Epithelial cell of prostate (primary cell): ENCODE measurements around the gene MINPP1.
A peak's percentile ranks its signal among the peaks of the same experiment; 100 is the strongest.

Source experiments
- DNase-seq: peaks from one replicate; pipeline ENCODE4 v3.0.0-alpha.2; 2011; ENCODE audit warnings: low read depth, low spot score
- H3K27ac ChIP-seq: fragments of 450-650 bp; 2 replicates; pipeline ENCODE4 v1.5.1; 2017; ENCODE audit warnings: mild to moderate bottlenecking

The MINPP1 gene

DNA sequence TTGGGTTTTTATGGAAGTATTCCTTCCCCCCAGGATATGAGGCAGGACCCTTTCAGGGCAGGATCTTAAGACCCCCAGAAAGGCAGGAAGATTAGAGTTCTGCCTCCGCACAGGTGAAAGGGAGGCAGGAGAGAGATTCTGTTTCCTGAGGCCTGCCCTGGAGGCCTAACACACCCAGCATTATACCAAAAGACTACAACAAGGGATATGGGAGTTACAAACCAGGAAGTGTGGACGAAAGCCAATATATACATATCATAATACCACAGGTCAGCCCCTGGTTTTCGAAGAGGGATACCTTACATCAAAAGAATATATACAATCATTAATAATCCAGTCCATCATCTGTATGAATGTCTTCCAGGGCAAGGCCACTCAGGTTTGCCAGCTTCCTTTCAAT lies 14.2 kb downstream of the MINPP1 start:
- no peak for DNase-seq
- no peak overlapping the region for H3K27ac ChIP-seq

DNA sequence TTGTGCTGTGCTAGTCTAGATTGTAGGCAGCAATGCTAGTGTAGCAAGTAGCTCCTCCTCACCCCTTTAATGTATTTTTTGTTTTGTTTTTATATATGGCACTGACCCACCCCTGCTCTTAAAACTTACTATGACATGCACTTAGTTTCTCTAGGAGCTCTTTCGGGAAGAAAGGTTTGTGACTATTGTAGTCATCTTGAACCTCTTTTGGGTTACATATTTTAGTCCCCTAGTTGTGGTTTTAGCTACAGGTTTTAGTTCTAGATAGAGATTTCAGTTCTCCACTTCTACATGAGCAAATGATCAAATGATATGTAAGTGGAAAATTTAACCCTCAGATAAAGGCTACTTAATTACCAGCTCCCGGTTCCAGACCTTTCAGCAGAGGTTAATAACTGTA lies 14.9 kb downstream of the MINPP1 start:
- no peak overlapping the region for H3K27ac ChIP-seq
- DNase-seq = no peak

DNA sequence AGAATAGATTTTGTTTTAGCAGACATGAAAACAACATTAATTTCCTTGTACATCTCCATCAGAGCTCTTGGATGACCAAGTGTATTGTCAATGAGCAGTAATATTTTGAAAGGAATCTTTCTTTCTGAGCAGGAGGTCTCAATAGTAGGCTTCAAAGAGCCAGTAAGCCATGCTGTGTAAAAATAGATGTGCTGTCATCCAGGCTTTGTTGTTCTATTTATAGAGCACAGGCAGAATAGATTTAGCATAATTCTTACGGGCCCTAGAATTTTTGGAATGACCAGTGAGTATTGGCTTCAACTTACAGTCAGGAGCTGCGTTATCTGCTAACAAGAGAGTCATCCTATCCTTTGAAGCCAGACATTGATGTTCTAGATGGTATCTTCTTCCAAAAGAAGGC lies 19.0 kb downstream of the MINPP1 start:
- no peak for DNase-seq
- no peak overlapping the region for H3K27ac ChIP-seq

DNA sequence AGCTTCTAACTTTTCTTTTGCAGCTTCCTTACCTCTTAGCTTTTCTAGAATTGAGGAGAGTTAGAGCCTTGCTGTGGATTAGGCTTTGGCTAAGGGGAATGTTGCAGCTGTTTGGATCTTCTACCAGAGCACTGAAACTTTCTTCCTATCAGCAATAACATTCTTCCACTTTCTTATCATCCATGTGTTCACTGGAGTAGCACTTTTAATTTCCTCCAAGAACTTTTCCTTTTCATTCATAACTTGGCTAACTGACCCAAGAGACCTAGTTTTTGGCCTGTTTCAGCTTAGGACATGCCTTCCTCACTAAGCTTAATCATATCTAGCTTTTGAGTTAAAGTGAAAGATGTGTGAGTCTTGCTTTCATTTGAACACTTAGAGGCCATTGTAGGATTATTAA lies 19.6 kb downstream of the MINPP1 start:
- DNase-seq = no peak
- H3K27ac ChIP-seq = no peak overlapping the region

DNA sequence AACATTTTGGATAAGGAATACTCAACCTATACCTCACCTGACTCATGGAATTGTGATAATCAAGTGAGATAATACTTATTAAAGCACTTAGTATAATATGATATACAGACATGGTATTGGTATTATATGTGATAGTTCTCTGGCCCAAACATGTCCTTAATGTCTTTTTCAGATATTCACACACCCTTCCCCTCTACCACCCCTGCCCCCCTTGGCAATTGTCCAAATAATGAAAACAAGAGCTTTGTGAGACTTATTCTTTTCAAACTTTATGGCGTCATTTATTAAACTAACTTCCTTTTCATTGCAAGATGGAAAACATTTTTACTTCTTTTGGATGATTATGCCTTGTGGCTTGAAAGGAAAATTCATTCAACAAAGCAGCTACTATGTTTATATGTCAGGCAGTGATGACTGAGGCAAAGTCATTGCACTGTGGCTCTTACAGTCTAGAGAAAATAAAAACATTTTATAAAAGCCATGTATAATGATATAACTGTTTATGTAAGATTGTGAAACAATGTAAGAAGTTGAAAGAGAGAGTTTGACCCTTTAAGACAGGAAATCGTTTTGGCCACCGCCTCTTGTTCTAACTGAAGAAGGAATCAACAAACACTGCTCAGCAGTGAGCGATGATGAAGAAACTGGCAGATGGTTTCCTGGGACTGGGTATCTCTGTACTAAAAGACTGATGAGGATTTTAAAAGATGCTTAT lies 27.4 kb downstream of the MINPP1 start:
- no peak overlapping the region for H3K27ac ChIP-seq
- DNase-seq = no peak

DNA sequence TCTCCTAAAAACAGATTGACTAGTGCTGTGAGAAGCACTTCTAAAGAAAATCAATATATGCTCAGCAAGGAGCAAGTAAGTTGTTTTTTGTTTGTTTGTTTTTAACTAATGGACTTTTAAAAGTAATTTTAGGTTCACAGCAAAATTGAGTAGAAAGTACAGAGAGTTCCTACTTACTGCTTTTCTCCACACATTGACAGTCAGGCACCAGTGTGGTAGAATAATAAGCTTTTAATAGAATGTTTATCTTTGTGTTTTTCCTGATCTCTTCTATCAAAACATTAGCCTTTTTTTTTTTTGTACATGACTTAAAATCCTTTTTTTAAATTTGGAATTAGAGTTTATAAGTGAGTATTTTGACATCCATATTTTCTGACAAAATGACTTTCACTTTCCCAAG lies 28.0 kb downstream of the MINPP1 start:
- DNase-seq = no peak
- H3K27ac ChIP-seq = no peak overlapping the region

DNA sequence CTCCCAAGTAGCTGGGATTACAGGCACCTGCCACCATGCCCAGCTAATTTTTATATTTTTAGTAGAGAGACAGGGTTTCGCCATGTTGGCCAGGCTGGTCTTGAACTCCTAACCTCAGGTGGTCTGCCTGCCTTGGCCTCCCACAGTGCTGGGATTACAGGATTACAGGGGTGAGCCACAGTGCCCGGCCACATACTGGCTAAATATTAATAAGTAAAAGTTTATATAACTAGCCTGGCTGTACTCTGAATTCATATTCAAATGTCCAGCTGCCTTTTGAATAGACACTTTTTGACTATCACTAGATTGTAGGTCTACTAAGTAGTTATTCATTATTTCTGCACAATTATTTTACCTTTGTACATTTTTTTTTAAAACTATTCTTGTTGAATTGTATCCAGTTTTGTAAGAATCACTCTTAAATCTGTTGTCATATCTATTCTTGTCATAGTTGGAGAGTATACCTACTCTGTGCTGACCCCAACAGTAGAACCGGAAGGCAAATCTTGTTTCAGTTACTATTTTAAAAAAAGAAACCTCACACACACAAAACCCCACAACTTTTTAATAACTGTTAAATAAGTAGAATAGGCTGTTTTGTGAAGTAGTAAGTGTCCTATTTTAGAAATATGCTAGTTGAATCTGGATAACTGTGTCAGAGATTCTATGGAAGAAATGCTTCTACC lies 29.6 kb downstream of the MINPP1 start:
- no peak overlapping the region for H3K27ac ChIP-seq
- no peak for DNase-seq

DNA sequence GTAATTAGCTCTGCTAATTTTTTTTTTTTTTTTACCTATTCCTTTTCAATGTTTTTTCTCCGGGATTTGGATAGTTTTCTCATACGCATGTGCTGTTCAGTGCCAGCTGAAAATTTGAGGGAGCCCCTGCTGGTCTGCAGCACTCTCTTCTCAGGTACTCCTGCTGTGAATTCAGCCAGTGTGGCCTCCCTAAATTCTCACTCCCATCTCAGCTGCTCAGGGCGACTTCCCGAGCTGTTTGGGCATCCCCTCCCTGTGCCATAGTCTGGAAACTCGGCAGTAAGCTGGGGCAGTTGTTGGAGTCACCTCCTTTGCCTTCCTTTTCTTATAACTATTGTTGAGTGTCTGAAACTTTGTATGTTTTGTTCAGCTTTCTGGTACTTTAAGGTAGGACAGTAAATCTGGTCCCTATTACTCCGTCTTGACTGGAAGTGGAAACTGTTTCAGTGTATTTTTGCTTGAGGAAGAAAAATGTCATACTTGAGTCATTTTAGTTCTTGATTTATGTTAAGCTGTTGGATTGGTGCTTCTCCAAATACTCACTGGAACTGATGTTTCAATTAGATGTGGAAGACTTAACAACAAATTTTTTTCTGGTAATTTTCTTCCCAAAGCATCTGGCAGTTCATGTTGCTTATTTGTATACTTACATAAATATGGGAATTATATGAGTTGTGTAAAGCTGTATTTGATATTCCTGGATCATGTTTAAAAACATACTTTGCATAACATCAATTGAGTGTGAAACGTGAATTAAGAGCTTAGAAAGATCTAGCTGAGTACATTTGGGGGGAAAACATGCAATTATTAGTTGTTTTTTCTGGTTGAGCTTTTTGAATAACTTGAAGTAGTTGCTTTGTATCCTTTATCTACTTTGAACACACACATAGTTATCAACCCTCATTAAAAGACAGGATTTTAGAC lies 33.7 kb downstream of the MINPP1 start:
- DNase-seq = no peak
- H3K27ac ChIP-seq = no peak overlapping the region

DNA sequence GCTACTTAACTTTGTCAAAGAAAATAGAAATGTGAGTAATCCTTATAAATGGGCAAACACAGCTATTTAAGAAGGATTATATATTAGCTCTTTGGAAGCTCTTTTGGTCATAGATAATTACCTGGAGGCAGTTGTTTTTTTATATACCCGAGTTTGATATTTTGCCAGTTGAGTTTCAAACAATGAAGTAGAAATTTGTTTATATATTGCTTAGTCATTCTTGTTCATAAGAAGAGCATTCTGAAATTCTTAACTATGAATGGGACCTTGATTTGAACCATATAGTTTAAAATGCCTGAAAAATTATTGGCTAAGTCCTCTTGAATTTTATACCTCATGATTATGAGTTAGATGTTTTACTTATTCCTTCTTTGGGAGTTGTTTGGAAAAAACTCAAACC lies 36.4 kb downstream of the MINPP1 start:
- H3K27ac ChIP-seq = no peak overlapping the region
- no peak for DNase-seq

DNA sequence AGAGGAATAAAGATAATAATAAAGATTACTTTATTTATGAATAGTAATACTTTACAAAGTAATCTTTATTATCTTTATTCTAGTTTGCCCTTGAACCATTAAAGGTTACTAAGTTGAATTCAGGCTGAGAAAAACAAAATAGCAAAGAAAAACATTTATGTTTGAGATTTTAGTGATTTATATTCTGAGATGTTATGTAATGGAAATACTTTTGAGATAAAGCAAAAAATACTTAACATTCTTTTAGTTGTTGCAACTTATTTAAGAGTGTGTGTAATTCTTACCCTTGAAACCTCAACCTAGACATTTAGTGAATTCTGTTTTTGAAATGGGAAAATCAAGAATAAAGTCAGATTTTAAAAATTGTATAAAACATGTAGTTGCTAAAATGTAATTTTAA lies 40.0 kb downstream of the MINPP1 start:
- no peak overlapping the region for H3K27ac ChIP-seq
- DNase-seq = no peak

DNA sequence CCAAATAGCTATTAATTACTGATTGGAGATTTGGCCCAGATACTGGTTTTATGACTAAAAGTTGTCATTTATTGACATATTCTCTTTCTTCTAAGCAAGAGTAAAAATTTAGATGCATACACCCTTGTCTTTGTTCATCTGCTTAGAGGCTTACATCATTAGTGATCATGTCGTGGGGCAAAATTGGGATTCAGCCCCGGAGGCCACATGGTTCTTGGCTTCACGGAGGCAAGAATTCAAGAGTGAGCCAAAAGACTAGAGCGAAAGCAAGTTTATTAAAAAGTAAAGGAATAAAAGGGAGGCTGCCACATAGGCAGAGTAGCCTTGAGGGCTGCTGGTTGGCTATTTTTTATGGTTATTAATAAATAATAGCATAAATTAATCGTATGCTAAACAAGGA lies 41.1 kb downstream of the MINPP1 start:
- no peak for DNase-seq
- no peak overlapping the region for H3K27ac ChIP-seq

DNA sequence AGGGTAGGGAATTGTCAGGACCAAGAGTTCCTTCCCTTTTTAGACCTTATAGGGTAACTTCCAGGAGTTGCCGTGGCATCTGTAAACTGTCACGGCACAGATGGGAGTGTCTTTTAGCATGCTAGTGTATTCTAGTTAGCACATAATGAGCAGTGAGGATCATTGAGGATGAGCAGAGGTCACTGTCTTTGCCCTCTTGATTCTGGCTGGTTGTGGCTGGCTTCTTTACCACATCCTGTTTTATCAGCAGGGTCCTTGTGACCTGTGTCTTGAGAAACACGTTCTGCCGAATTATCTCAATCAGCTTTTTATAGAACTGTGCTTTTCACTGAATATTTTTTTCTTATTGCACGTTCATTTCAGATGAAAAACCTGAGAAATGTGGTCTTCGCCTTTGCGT lies 41.5 kb downstream of the MINPP1 start:
- H3K27ac ChIP-seq = no peak overlapping the region
- no peak for DNase-seq

DNA sequence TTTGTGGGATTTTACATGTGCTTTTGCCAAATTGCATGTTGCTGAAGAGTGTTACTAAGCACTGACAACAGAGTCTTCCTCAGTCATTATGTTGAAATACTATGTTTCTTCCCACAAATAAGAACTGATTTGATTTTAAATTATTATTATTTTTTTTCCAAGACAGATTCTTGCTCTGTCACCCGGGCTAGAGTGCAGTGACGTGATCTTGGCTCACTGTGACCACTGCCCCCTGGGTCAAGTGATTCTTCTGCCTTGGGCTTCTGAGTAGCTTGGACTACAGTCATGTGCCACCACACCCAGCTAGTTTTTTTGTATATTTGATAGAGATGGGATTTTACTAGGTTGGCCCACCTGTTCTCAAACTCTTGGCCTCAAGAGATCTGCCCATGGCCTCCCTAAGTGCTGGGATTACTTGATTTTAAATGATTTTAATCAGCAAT lies 42.3 kb downstream of the MINPP1 start:
- no peak overlapping the region for H3K27ac ChIP-seq

DNA sequence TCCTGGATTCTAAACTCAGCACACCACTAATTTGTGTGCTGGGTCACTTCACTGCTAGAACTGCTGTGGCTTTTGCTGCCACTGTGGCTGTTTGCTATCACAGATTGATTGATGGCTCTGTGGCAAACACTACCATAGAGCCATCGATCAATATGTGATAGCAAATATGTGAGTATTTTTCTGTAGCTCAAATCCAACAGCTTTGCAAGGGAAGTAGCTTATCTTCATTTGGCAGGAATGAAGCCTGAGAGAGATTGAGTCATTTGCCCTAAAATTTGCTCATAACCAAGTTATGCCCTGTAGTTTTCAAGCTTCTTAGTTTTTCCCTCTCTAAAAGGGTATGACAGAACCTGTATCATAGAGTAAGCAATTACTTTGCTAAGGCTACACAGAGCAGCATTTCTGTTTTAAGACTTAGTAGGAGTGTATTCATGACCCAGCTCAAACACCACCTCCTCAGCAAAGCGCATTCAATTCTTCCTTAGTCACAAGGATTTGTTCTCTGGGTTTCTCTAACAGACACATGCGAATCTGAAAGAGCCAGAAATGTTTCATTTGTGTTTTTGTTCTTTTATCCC lies 43.1 kb downstream of the MINPP1 start:
- DNase-seq = no peak
- H3K27ac ChIP-seq = no peak overlapping the region

More for the DNA sequence above, 42.3 kb downstream of the MINPP1 start:
- DNase-seq = no peak

DNA sequence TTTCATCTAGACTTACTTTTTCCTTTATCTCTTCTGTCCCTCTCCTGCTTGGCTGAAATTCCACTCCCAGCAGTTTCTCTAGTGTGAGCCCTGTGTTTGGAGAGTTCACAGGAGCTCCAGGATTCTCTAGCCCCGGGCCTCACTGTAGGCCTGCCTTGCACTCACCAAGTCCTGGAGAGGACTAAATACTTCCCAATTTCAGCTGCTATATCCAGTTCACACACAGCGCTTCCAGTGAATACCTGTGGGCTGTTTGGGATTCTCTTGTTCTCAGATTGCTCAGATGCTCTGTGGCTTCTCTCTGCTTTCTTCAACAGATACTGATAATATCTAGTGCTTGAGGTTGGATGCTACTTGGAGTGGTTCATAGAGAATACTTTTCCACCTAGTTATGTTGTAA lies 46.0 kb downstream of the MINPP1 start:
- no peak for DNase-seq
- H3K27ac ChIP-seq = no peak overlapping the region

DNA sequence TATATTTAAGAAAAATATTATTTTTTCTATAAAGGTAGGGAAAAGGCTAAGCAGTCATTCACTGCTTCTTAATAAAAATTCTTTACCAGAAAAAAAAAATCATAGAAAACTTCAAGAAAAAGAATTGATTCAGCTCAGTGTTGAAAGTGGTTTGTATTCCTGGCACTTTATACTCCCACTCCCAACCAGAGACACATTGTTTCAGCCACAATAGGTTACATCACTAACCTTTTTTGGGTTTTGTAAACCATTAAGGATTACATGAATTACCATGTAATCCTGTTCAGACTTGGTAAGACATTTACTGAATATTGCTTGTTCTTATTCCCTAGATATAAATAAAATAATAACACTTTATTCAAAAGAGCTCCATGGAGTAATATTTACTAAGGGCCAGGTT lies 46.6 kb downstream of the MINPP1 start:
- no peak overlapping the region for H3K27ac ChIP-seq
- no peak for DNase-seq

DNA sequence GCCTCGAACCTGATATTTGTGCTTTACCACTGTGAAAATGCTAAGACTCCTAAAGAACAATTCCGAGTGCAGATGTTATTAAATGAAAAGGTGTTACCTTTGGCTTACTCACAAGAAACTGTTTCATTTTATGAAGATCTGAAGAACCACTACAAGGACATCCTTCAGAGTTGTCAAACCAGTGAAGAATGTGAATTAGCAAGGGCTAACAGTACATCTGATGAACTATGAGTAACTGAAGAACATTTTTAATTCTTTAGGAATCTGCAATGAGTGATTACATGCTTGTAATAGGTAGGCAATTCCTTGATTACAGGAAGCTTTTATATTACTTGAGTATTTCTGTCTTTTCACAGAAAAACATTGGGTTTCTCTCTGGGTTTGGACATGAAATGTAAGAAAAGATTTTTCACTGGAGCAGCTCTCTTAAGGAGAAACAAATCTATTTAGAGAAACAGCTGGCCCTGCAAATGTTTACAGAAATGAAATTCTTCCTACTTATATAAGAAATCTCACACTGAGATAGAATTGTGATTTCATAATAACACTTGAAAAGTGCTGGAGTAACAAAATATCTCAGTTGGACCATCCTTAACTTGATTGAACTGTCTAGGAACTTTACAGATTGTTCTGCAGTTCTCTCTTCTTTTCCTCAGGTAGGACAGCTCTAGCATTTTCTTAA lies 47.7 kb downstream of the MINPP1 start:
- peak overlapping the region; percentile 34 for H3K27ac ChIP-seq
- DNase-seq = no peak

DNA sequence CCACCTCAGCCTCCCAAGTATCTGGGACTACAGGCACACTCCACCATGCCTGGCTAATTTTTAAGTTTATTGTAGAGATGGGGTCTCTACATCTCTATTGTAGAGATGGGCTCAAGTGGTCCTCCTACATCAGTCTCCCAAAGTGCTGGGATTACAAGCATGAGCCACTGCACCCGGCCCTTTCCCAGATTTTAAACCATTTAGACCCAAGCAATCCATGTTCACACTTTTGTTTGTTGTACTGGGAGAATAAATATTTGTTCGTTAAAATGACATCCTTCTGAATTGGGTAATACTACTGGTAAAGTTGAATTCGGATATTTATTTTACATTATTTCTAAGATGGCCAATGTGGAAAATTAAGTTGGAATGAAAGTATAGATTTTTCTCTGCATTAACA lies 52.7 kb downstream of the MINPP1 start:
- no peak overlapping the region for H3K27ac ChIP-seq
- no peak for DNase-seq

DNA sequence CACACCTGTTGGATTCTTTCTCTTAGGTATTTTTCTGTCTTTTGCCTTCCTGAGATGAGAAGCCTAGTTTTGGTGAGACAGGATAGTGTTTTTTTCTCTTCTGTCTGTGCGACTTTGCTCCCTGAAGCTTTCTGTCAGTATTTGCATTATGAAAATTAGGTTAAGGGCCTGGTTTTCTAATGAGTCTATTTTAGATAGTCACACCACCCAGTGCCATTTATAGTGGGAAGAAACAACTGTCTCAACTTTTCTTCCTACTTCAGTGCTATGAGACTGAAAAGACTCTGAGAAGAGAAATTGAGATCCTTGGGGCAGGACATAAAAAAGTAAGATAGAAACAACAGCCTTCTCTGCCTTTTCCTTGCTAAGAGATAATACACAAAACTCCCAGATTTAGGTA lies 53.6 kb downstream of the MINPP1 start:
- no peak for DNase-seq
- no peak overlapping the region for H3K27ac ChIP-seq

DNA sequence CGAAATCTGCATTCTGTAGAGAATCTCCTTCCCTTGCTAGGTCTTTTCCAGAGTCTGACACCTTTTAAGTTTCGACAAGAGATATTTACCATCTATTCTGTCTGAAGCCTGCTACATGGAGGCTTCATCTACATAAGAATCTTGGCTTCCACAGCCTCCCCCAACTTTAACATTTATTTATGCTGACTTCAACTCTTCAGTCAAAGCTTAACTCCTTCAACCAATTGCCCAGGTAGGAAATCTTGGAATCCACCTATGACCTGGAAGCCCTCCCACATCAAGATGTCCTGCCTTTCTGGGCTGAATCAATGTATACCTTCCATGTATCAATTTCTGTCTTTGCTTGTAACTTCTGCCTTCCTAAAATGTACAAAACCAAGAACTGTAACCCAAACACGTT lies 54.7 kb downstream of the MINPP1 start:
- no peak for DNase-seq
- no peak overlapping the region for H3K27ac ChIP-seq
